ENCODE data around the gene MAGIX. TPM values are rescaled to one million over a fixed set of nuclear protein-coding genes. Genes with fewer than 3 reads are reported as not detected.
"Not testable (repeated sequence)": the region's sequence is repeated elsewhere in the genome, so short reads cannot be mapped to it uniquely, and the experiment has no call there.

MAGIX gene
- total RNA-seq: 2.4 TPM

- peak in 1 of 2 donors; percentile 5 for DNase-seq (ENCODE audit: low spot score in 2 of 2)
- FAIRE-seq: no peak
Observed at GRCh38 chrX:49162620-49163019, at the start of gene MAGIX. MAGIX (plus strand) TSS chrX:49162758; CDS start chrX:49162890, 132 bp downstream.

GRCh38 chrX:49116076-49116475 lies 46.5 kb upstream of the MAGIX start:
- FAIRE-seq (no peak), DNase-seq (ENCODE audit: low spot score in 2 of 2) (no peak)

DNA sequence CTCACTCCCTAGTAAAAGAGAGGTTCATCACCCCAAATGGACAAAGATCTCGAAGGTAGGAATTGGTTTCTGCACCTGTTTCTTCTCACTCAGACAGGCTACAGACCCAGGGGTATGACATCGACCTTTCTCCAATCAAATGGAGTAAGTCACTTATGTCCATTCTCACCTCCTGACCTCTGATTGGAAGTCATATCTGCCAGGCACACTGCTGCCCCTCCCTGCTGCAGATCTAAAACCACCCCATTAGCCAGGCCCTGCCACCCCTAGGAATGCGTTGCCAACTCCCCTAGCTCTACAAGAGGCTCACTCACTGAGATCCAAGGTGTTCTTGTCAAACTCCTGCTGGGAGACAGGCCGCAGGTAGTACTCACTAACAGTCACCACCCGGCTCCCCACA lies 45.8 kb upstream of the MAGIX start:
- no peak for FAIRE-seq
- DNase-seq (ENCODE audit: low spot score in 2 of 2): no peak

DNA sequence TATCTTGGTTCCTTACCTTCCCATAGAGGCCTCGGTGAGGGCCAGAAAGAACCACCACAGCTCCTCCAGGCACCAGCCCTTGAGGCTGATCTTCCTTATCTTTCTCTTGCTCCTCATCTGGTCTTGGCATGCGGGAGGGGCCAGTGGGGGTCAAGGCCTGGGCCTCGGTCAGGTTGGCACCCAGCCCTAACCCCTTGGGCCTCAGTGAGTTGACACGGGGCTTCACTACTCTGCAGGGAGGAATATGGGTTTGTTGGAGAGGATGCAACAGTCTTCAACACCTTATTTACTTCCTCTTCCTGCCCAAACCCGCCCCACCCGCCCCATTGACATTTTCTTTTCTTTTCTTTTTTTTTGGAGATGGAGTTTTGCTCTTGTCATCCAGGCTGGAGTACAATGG lies 45.0 kb upstream of the MAGIX start:
- no peak for FAIRE-seq
- DNase-seq (ENCODE audit: low spot score in 2 of 2): no peak

- no peak for DNase-seq (ENCODE audit: low spot score in 2 of 2)
- no peak for FAIRE-seq
Observed at GRCh38 chrX:49120091-49120490, 42.5 kb upstream of the MAGIX start.

GRCh38 chrX:49122499-49122898 lies 40.1 kb upstream of the MAGIX start:
- FAIRE-seq (no peak), DNase-seq (ENCODE audit: low spot score in 2 of 2) (no peak)

DNA sequence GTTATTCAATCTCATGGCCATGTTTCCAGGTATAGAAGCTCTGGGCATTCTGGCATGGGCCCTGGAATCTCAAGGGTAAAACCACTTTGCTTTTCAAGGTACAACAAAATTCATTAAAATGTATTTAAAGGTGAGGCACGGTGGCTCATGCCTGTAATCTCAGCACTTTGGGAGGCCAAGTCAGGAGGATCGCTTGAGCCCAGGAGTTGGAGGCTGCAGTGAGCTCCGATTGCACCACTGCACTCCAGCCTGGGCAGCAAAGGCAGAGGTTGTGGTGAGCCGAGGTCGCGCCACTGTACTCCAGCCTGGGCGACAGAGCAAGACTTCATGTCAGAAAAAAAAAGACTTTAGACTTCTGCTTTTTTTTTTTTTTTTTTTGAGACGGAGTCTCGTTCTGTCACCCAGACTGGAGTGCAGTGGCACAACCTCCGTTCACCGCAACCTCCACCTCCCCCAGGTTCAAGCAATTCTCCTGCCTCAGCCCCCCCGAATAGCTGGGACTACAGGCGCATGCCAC lies 34.8 kb upstream of the MAGIX start:
- not testable (repeated sequence) for DNase-seq (ENCODE audit: low spot score in 2 of 2); FAIRE-seq

DNA sequence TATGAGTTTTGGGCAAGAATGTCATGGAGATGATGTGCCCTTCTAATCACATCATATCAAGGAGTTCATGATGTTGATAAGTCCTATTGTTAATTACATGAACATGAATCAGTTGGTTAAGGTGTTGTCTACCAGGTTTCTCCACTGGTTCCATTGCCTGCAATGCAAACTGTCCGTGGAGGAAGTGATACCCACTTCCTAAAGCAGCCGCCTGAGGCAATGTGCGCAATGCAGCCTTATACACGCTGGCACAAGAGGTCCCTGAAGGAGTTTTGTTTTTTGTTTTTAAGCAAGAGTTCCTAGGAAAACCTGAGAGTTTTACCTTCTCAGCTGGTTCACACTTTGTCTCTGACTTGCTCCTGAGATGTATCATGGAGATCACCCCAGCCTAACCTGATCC lies 33.1 kb upstream of the MAGIX start:
- no peak for DNase-seq (ENCODE audit: low spot score in 2 of 2)
- FAIRE-seq: no peak

DNA sequence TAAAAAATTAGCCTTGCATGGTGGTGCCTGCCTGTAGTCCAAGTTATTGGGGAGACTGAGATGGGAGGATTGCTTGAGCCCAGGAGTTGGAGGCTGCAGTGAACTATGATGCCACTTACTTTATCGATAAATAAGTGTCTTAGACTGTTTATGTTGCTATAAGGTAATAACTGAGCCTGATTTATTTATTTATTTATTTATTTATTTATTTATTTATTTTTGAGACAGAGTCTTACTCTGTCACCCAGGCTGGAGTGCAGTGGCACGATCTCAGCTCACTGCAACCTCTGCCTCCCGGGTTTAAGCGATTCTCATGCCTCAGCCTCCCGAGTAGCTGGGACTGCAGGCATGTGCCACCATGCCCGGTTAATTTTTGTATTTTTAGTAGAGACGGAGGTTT lies 30.3 kb upstream of the MAGIX start:
- DNase-seq (ENCODE audit: low spot score in 2 of 2); FAIRE-seq: not testable (repeated sequence)

DNA sequence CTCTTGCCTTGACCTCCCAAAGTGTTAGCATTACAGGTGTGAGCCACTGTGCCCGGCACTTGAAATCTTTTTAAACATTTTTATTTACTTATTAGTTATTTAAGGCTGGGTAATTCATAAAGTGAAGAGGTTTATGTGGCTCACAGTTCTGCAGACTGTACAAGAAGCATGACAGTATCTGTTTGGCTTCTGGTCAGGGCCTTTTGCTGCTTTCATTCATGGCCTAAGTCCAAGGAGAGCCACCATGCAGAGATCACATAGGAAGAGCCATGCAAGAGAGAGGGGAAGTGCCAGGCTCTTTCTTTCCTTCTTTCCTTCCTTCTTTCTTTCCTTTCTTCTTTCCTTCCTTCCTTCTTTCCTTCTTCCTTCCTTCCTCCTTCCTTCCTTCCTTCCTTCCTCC lies 28.8 kb upstream of the MAGIX start:
- FAIRE-seq: no peak
- no peak for DNase-seq (ENCODE audit: low spot score in 2 of 2)

- DNase-seq (ENCODE audit: low spot score in 2 of 2): no peak
- FAIRE-seq: no peak
Observed at GRCh38 chrX:49137492-49137891, 25.1 kb upstream of the MAGIX start.

- DNase-seq (ENCODE audit: low spot score in 2 of 2) (no peak), FAIRE-seq (no peak)
Observed at GRCh38 chrX:49139713-49140112, 22.8 kb upstream of the MAGIX start.

GRCh38 chrX:49142264-49142663 lies 20.3 kb upstream of the MAGIX start:
- DNase-seq (ENCODE audit: low spot score in 2 of 2); FAIRE-seq: not testable (repeated sequence)

GRCh38 chrX:49143154-49143553 lies 19.4 kb upstream of the MAGIX start:
- not testable (repeated sequence) for FAIRE-seq

DNA sequence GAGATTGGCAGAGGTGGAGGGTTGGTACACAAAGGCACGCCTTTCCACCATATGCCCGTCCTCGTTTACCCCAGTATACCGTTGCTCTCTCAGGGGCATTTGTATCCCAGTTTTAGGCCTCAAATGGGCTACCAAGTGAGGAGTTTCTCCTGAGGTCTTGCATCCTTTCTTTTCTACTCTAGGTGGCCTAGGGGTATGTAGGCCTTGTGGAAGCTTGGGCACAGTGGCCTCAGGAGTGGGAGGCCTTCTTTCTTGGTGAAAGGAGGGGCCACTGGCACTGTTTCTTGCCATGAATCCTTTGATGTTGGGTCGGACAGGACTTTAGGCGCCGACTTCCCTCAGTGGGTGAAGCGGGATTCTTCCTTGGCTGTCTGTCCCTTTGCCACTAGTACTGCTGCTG lies 15.3 kb upstream of the MAGIX start:
- FAIRE-seq (no peak), DNase-seq (ENCODE audit: low spot score in 2 of 2) (no peak)

More at GRCh38 chrX:49143154-49143553, 19.4 kb upstream of the MAGIX start:
- DNase-seq (ENCODE audit: low spot score in 2 of 2): not testable (repeated sequence)

GRCh38 chrX:49147936-49148335 lies 14.6 kb upstream of the MAGIX start:
- no peak for DNase-seq (ENCODE audit: low spot score in 2 of 2)
- no peak for FAIRE-seq

DNA sequence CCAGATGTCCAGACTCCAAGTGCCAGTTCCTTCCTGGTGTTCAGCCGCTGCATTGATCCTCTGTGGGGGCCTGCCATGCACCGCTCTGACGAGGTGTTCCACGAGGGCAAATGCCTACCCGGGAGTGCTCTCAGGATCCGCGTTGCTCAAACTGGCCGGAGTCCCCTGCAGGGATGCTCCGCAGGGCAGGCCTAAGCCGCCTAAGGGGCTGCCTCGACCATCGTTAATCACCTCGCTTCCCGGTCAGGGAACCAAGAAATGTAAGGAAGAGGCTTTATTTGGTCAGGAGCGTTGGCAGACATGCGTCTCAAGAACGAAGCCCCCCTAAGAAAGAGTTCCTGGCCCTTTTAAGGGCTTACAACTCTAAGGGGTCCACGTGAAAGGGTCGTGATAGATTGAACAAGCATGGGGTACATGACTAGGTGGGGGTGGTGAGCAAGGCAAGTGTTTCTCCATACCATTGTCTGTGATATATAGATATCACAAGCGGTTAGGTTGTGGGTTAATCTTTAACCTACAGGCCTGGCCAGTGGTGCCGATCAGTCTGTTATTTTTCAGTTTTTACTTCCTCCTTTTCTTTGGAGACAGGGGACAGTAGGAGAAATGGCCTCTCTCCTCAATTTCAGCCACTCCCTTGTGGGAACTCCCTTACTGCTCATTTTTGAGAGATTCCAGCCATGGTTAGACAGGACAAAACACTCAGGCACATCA lies 14.0 kb upstream of the MAGIX start:
- DNase-seq (ENCODE audit: low spot score in 2 of 2); FAIRE-seq: not testable (repeated sequence)

DNA sequence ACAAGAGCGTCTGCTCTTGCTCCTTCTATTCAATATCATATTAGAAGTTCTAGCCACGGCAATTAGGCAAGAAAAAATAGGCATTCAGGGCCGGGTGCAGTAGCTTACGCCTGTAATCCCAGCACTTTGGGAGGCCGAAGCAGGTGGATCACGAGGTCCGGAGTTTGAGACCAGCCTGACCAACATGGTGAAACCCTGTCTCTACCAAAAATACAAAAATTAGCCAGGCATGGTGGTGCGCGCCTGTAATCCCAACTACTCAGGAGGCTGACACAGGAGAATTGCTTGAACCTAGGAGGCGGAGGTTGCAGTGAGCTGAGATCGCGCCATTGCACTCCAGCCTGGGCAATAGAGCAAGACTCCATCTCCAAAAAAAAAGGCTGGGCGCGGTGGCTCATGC lies 13.3 kb upstream of the MAGIX start:
- not testable (repeated sequence) for FAIRE-seq; DNase-seq (ENCODE audit: low spot score in 2 of 2)

DNA sequence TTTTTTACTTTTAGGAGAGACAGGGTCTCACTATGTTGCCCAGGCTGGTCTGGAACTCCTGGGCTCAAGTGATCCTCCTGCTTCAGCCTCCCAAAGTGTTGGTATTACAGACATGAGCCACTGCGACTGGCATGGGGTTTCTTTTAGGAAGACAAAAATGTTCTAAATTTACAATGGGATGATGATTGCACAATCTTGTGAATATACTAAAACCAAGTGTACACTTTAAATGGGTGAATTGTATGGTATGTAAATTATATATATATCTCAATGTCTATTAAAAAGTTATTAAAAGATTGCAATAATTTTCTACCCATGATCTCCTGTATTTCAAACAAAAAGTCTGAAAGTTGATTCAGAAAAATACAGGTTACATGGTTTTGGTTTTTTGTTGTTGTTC lies 9.1 kb upstream of the MAGIX start:
- FAIRE-seq: no peak

DNA sequence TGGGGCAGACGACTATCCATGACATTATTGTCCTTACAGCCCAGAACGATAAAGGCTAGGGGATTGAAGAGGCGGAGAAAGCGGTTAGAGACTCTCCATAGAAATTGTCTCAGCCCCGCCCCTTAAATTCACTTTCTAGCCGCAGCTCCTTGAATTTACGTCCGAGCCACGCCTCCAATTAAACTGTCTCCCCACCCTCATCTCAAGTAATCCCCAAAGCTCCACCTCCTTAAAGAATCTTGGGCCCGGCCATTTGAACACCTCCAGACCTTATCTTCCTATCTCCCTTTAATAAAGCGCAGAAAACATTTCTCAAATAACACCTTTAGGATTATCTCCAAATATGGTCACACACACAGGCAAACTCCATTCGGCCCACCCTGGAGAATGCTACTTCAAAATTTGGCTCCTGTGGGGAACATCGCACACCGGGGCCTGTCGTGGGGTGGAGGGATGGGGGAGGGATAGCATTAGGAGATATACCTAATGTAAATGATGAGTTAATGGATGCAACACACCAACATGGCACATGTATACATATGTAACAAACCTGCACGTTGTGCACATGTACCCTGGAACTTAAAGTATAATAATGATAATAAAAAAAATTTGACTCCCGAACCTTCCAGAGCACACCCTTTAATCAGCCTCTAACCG lies 7.2 kb upstream of the MAGIX start:
- peak in 1 of 2 donors; percentile 10 for DNase-seq (ENCODE audit: low spot score in 2 of 2)
- FAIRE-seq: no peak

More for the DNA sequence above, 9.1 kb upstream of the MAGIX start:
- no peak for DNase-seq (ENCODE audit: low spot score in 2 of 2)

GRCh38 chrX:49155900-49156837 lies 6.4 kb upstream of the MAGIX start:
- no peak for FAIRE-seq
- peak; percentile 77 to 83 for DNase-seq (ENCODE audit: low spot score in 2 of 2)
